GM12878 (cell line): ENCODE data around the gene NKAIN4. TPM values are rescaled to one million over a fixed set of nuclear protein-coding genes. Genes with fewer than 3 reads are reported as not detected.

Source experiments
- MTA2 ChIP-seq: fragments of 450-650 bp; IDR thresholded peaks from 2 replicates; pipeline ENCODE4 v1.6.1; 2016; ENCODE audit warnings: low read depth, mild to moderate bottlenecking, moderate library complexity
- polyA plus RNA-seq, 11 experiments: library from polyadenylated mRNA; depleted of rRNA in 4 of 11; unstranded in 6 of 11; stranded (reverse) in 5 of 11; fragments of >200 nt; fragmentation: Nextera tagmentation in 4 of 11; fragmentation: Illumina TruSeq in 1 of 11; extraction: Ambion mirVana in 4 of 11; extraction: Trizol in 1 of 11; gene quantifications; 1 replicate in 1 of 11; 2 replicates in 10 of 11; pipeline versions ENCODE4 v1.2.1 to v1.2.3, GENCODE V29; 2011 to 2016; ENCODE audit warnings: inconsistent platforms in 2 of 11, missing spikeins in 2 of 11, low read depth in 1 of 11
- total RNA-seq, 4 experiments: library from RNA; depleted of rRNA in 3 of 4; stranded (reverse); fragments of >200 nt in 3 of 4; fragmentation: Illumina TruSeq in 1 of 4; extraction: Trizol in 1 of 4; gene quantifications; 2 replicates each; pipeline versions ENCODE4 v1.2.1 to v1.2.3, GENCODE V29; 2013 to 2021
- TF ChIP-seq, protein P1 (sequence below): IDR thresholded peaks from 2 replicates; pipeline ENCODE4 v1.6.1; 2012; ENCODE audit warnings: improper control_type of control experiment, low read depth, low read length; ENCODE audit not compliant: insufficient replicate concordance
- TF ChIP-seq, protein P2 (sequence below): fragments of 450-650 bp; formaldehyde crosslinking; IDR thresholded peaks from 2 replicates; pipeline ENCODE4 v1.5.0; 2022; ENCODE audit warnings: mild to moderate bottlenecking, missing genetic modification characterization
- TF ChIP-seq, protein P3 (sequence below): fragments of 150-350 bp; IDR thresholded peaks from 2 replicates; pipeline ENCODE4 v1.6.1; 2016; ENCODE audit warnings: low read depth, low read length

NKAIN4 gene
- total and polyA plus RNA-seq, 10 of the 15 experiments (the other 5 are each of a cell fraction or from before 2014, with no cell fraction given) = 0.11 TPM; not detected in 9

DNA sequence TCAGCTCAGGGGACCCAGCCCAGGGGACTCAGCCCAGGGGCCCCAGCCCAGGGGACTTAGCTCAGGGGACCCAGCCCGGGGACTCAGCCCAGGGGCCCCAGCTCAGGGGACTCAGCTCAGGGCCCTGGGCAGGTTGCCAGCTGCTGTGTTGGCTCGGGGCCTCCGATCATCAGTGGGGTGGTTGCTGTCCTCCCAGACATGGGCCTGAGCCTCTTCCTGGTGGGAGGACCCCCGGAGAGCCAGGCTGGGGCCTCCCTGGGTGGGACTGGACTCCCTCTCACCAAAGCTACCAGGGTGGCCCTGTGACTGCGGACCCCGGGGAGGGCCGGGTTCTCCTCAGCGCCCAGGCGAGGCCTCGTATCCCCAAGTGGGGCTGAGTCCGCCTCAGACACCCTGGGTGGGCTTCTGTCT, 43.1 kb upstream of the NKAIN4 start (continued):
- TF ChIP-seq, protein P1, sequence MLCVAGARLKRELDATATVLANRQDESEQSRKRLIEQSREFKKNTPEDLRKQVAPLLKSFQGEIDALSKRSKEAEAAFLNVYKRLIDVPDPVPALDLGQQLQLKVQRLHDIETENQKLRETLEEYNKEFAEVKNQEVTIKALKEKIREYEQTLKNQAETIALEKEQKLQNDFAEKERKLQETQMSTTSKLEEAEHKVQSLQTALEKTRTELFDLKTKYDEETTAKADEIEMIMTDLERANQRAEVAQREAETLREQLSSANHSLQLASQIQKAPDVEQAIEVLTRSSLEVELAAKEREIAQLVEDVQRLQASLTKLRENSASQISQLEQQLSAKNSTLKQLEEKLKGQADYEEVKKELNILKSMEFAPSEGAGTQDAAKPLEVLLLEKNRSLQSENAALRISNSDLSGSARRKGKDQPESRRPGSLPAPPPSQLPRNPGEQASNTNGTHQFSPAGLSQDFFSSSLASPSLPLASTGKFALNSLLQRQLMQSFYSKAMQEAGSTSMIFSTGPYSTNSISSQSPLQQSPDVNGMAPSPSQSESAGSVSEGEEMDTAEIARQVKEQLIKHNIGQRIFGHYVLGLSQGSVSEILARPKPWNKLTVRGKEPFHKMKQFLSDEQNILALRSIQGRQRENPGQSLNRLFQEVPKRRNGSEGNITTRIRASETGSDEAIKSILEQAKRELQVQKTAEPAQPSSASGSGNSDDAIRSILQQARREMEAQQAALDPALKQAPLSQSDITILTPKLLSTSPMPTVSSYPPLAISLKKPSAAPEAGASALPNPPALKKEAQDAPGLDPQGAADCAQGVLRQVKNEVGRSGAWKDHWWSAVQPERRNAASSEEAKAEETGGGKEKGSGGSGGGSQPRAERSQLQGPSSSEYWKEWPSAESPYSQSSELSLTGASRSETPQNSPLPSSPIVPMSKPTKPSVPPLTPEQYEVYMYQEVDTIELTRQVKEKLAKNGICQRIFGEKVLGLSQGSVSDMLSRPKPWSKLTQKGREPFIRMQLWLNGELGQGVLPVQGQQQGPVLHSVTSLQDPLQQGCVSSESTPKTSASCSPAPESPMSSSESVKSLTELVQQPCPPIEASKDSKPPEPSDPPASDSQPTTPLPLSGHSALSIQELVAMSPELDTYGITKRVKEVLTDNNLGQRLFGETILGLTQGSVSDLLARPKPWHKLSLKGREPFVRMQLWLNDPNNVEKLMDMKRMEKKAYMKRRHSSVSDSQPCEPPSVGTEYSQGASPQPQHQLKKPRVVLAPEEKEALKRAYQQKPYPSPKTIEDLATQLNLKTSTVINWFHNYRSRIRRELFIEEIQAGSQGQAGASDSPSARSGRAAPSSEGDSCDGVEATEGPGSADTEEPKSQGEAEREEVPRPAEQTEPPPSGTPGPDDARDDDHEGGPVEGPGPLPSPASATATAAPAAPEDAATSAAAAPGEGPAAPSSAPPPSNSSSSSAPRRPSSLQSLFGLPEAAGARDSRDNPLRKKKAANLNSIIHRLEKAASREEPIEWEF = no peak
- TF ChIP-seq, protein P2, sequence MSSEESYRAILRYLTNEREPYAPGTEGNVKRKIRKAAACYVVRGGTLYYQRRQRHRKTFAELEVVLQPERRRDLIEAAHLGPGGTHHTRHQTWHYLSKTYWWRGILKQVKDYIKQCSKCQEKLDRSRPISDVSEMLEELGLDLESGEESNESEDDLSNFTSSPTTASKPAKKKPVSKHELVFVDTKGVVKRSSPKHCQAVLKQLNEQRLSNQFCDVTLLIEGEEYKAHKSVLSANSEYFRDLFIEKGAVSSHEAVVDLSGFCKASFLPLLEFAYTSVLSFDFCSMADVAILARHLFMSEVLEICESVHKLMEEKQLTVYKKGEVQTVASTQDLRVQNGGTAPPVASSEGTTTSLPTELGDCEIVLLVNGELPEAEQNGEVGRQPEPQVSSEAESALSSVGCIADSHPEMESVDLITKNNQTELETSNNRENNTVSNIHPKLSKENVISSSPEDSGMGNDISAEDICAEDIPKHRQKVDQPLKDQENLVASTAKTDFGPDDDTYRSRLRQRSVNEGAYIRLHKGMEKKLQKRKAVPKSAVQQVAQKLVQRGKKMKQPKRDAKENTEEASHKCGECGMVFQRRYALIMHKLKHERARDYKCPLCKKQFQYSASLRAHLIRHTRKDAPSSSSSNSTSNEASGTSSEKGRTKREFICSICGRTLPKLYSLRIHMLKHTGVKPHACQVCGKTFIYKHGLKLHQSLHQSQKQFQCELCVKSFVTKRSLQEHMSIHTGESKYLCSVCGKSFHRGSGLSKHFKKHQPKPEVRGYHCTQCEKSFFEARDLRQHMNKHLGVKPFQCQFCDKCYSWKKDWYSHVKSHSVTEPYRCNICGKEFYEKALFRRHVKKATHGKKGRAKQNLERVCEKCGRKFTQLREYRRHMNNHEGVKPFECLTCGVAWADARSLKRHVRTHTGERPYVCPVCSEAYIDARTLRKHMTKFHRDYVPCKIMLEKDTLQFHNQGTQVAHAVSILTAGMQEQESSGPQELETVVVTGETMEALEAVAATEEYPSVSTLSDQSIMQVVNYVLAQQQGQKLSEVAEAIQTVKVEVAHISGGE (CRISPR knock-in tag) = no peak
- TF ChIP-seq, protein P3, sequence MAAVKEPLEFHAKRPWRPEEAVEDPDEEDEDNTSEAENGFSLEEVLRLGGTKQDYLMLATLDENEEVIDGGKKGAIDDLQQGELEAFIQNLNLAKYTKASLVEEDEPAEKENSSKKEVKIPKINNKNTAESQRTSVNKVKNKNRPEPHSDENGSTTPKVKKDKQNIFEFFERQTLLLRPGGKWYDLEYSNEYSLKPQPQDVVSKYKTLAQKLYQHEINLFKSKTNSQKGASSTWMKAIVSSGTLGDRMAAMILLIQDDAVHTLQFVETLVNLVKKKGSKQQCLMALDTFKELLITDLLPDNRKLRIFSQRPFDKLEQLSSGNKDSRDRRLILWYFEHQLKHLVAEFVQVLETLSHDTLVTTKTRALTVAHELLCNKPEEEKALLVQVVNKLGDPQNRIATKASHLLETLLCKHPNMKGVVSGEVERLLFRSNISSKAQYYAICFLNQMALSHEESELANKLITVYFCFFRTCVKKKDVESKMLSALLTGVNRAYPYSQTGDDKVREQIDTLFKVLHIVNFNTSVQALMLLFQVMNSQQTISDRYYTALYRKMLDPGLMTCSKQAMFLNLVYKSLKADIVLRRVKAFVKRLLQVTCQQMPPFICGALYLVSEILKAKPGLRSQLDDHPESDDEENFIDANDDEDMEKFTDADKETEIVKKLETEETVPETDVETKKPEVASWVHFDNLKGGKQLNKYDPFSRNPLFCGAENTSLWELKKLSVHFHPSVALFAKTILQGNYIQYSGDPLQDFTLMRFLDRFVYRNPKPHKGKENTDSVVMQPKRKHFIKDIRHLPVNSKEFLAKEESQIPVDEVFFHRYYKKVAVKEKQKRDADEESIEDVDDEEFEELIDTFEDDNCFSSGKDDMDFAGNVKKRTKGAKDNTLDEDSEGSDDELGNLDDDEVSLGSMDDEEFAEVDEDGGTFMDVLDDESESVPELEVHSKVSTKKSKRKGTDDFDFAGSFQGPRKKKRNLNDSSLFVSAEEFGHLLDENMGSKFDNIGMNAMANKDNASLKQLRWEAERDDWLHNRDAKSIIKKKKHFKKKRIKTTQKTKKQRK = no peak
- TF ChIP-seq MTA2 = no peak
